Stimulated activated naive B cell treated with anti-CD40 and anti-IgM and Interleukin-4, amounts not matched to agents 10 μg/mL and 1 μg/mL and 100 μg/mL, for 72 hours (primary cell): ENCODE data around the gene NR2E3.

Experiments used
- ATAC-seq, 2 donors: fragments of 150-1000 bp; cut with Tn5 transposase; replicated peaks; 2 replicates each; pipeline ENCODE4 v1.10.0; 2021; ENCODE audit warnings: moderate library complexity in 1 of 2
- DNase-seq: peaks from one replicate; pipeline ENCODE4 v3.0.0; 2021
- H3K27ac Mint-ChIP-seq: one replicate; pipeline ENCODE4 v1.8.0; 2022; ENCODE audit warnings: mild to moderate bottlenecking, mixed read lengths
- H3K27me3 Mint-ChIP-seq, 2 donors: one replicate each; pipeline ENCODE4 v1.8.0; 2022; ENCODE audit warnings: mixed read lengths in 2 of 2
- H3K36me3 Mint-ChIP-seq, 2 donors: one replicate each; pipeline ENCODE4 v1.8.0; 2022; ENCODE audit warnings: mixed read lengths in 2 of 2, mild to moderate bottlenecking in 1 of 2
- H3K4me1 Mint-ChIP-seq, 2 donors: one replicate each; pipeline ENCODE4 v1.8.0; 2022; ENCODE audit warnings: mixed read lengths in 2 of 2, mild to moderate bottlenecking in 1 of 2
- H3K4me3 Mint-ChIP-seq, 2 donors: one replicate each; pipeline ENCODE4 v1.8.0; 2022; ENCODE audit warnings: mild to moderate bottlenecking in 2 of 2, mixed read lengths in 2 of 2, moderate library complexity in 1 of 2
- H3K9me3 Mint-ChIP-seq, 2 donors: one replicate each; pipeline ENCODE4 v1.8.0; 2022; ENCODE audit warnings: mixed read lengths in 2 of 2, mild to moderate bottlenecking in 1 of 2

Gene NR2E3

DNA sequence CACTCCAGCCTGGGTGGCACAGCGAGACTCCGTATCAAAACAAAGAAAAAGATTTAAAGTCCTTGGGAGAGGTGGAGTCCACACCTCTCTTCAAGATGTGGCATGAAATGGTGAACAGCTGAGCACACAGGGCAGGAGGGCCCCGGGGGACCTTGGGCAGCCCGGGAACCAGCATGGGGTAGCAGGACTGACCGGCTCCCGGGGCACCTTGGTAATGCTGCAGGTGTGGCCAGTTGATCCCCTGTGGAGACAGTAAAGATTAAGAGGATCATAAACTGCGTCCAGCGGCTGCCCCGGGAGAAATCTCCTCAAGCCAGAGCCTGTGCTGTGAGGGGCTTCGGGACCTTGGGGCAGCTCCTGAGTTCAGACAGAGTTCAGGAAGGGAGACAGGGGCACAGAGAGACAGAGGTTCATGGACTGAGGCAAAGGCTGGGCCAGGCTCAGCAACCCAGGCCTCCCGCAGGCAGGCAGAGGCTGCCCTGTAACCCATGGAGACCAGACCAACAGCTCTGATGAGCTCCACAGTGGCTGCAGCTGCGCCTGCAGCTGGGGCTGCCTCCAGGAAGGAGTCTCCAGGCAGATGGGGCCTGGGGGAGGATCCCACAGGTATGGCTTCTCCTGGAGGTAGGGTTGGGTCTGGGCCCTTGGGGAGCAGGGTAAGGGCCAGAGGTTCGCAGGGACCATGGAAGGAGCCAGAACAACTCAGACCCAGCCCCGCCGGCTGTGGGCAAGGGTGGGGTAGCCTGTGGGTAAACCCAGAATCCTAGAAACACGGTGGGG lies at the start of gene NR2E3:
NR2E3 (plus strand) TSS at position 299 of the 780 bp plus-strand sequence; CDS start at position 489, 190 bp downstream.
- Mint-ChIP-seq H3K4me3 (no peak within 1 kb of the TSS), H3K27ac (no peak within 1 kb of the TSS), H3K36me3 (no peaks in the 10 kb centered on the region), H3K9me3 (no peaks in the 10 kb centered on the region), H3K27me3 (peaks cover 5 to 10% of the 10 kb centered on the region in 2 donors), H3K4me1 (no peaks in the 10 kb centered on the region)
- DNase-seq: no peak
- ATAC-seq: no peak

DNA sequence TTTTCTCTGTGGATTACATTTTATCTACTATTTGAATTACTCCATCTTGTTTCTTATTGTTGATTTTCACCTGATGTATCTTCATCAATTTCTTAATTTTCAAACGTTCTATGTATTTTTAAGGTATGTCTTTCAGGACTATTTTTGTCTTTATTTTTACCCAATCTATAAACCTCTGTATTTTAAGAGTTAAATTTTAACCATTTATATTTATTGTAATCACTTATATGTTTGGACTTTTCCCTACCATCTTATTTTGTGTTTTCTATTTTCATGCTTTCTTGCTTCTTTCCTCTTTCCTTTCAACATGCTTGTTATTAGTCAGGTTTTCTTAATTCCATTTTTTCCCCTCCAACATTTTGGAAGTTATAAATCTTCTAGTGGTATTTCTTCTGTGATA lies 49.5 kb upstream of the NR2E3 start:
- H3K9me3 Mint-ChIP-seq: peaks cover 15 to 16% of the 10 kb centered on the region in 2 donors
- no peak for ATAC-seq

DNA sequence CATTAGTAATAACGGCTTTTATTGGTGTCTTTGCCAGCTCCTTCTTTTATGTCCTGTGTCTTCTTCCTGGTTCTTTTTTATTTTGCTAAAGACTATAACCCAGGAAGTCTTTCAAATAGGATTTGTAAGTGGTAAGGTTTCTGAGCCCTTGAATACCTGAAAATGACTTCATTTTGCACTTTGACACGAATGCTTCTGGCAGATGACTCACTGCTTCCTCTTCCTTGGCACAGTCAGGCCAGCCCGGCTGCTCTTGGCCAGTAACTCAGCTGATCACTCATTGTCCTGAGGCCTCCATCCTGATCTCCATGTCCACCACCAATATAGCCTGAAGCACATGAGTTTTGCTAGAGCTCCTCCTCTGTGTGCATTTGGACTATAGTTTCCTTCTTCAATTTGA lies 48.7 kb upstream of the NR2E3 start:
- peaks cover 5 to 18% of the 10 kb centered on the region in 2 donors for H3K27me3 Mint-ChIP-seq
- H3K4me1 Mint-ChIP-seq: no peaks in the 10 kb centered on the region
- no peak overlapping the region for H3K4me3 Mint-ChIP-seq
- no peak overlapping the region for H3K27ac Mint-ChIP-seq
- no peak for DNase-seq
- peaks cover 0 to 6% of the 10 kb centered on the region in 2 donors for H3K36me3 Mint-ChIP-seq
- no peak for ATAC-seq
- peaks cover 15 to 16% of the 10 kb centered on the region in 2 donors for H3K9me3 Mint-ChIP-seq

More for the DNA sequence above, 49.5 kb upstream of the NR2E3 start:
- Mint-ChIP-seq H3K27me3 (peaks cover 5 to 18% of the 10 kb centered on the region in 2 donors), H3K4me3 (no peak overlapping the region), H3K4me1 (no peaks in the 10 kb centered on the region), H3K27ac (no peak overlapping the region), H3K36me3 (peaks cover 0 to 6% of the 10 kb centered on the region in 2 donors)
- DNase-seq: no peak

DNA sequence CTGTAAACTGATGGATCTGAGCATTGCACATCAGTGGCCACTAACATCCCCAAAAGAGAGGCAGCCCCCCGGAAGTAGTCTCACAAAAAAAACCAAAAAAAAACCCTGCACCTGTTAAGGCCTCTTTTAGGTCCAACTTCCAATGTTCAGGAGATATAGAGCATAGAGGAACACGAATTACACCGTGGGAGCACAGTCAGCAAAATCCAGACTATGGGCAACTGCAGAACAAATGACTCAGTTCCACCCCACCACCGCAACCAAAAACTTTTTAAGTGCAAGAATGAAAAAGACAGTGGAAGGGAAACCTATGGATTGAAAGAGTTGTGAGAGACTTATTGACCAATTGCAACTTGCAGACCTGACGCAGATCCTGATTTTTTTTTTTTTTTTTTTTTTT lies 42.2 kb upstream of the NR2E3 start:
- peaks cover 7 to 18% of the 10 kb centered on the region in 2 donors for H3K27me3 Mint-ChIP-seq
- H3K9me3 Mint-ChIP-seq: no peaks in the 10 kb centered on the region
- H3K36me3 Mint-ChIP-seq: no peaks in the 10 kb centered on the region
- H3K27ac Mint-ChIP-seq: no peak overlapping the region
- ATAC-seq (no peak), DNase-seq (no peak)
- H3K4me1 Mint-ChIP-seq: no peaks in the 10 kb centered on the region
- H3K4me3 Mint-ChIP-seq: no peak overlapping the region

DNA sequence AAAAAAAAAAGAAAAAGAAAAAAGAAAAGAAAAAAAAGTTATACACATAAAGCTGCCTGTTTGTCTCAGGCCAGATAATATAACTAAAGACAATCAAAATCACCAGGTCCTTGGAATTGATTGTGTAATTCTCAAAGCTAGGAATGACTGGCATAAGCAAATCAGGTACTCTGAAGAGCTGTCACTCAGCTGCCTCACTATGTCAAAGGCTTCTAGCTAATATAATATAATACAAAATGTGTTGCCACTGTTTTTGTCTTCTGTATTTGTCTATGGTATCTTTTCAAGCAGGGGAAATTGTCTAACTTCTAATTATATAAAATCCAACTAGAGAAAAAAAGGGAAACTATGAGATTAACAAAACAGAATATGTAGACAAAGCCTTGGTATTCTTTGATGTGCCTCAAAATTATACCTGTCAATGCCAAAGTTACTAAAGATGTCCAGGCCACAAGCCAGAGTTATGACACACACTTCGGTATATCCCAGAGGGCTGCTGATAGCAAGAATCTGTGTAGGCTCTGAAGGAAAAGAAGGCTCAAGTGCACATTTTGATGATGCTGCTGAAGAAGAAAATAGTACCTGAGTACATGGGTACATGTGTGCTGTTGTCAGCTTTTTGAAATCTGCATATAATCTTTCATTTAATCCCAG lies 37.0 kb upstream of the NR2E3 start:
- Mint-ChIP-seq H3K27me3 (peaks cover 6 to 7% of the 10 kb centered on the region in 2 donors), H3K27ac (no peak overlapping the region), H3K4me1 (no peaks in the 10 kb centered on the region), H3K9me3 (no peaks in the 10 kb centered on the region), H3K4me3 (no peak overlapping the region), H3K36me3 (no peaks in the 10 kb centered on the region)
- no peak for DNase-seq
- ATAC-seq: no peak

DNA sequence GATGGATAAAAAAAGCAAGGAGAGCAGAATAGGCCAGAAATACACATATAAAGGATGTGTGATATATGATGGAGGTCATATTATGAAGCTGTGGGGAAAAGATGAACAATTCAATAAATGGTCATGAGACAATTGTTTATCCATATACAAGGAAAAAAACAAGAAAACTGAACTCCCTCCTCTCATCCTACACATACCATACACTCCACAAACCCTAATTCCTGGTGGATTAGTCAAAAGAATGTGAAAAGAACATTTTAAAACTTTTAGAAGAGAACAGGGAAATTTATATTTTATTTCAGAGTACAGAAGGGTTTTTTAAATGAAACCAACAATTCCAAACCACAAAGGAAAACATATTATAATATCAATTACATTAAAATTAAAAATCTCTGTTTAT lies 34.5 kb upstream of the NR2E3 start:
- H3K36me3 Mint-ChIP-seq: no peaks in the 10 kb centered on the region
- peaks cover 2 to 7% of the 10 kb centered on the region in 2 donors for H3K4me1 Mint-ChIP-seq
- DNase-seq (no peak), ATAC-seq (no peak)
- peaks cover 6 to 17% of the 10 kb centered on the region in 2 donors for H3K27me3 Mint-ChIP-seq
- no peak overlapping the region for H3K4me3 Mint-ChIP-seq
- no peaks in the 10 kb centered on the region for H3K9me3 Mint-ChIP-seq
- H3K27ac Mint-ChIP-seq: no peak overlapping the region

DNA sequence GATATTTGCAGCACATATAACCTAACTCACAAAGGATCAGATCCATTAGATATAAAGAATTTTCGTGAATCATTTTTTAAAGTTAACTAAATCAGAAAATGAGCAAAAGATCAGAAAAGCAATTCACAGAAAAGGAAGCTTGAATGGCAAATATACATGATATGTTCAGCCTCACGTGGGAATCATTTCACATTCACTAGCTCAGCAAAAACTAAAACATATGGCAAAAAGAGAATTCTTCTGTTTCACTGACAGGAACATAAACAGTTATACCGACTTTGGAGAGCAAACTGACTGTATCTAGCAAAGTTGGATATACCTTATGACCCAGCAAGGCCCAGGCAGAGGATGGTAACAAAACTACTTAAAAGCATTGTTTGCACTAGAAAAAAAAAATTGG lies 34.0 kb upstream of the NR2E3 start:
- peaks cover 2 to 7% of the 10 kb centered on the region in 2 donors for H3K4me1 Mint-ChIP-seq
- H3K27me3 Mint-ChIP-seq: peaks cover 10 to 19% of the 10 kb centered on the region in 2 donors
- no peak for ATAC-seq
- H3K36me3 Mint-ChIP-seq: no peaks in the 10 kb centered on the region
- no peak overlapping the region for H3K27ac Mint-ChIP-seq
- no peak for DNase-seq
- H3K4me3 Mint-ChIP-seq: no peak overlapping the region
- no peaks in the 10 kb centered on the region for H3K9me3 Mint-ChIP-seq

DNA sequence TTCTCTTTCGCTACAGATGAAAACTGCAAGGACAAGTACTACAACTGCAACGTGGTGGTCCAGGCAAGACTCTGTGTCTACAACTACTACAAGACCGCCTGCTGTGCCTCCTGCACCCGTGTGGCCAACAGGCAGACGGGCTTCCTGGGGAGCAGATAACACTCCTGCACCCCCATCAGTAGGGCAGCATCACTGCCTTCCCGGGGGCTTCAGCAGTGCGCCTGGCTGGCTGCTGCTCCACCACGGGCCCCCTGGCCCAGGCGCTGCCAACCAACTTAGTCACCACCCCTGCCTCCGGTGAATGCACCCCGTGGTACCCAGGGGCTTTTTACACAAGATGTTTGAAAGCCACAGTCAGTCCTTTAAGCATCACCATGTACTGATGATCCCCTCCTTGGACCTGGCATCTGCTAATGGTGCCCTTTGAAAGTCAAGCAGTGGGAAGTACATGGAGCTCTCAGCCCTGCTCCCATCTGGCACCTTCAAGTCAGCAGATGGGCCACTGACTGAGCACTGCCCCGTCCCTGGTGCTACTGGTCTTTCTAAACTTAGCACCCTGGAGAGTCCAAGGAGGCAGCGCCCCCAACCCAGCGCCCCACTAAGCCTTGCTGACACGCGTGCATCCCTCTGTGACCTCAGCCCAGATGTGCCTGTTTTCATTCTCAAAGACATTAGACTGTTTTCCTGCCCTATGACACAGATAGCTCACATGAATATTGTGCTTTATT lies 33.0 kb upstream of the NR2E3 start:
- ATAC-seq (no peak), DNase-seq (no peak)
- H3K4me1 Mint-ChIP-seq: peaks cover 2 to 7% of the 10 kb centered on the region in 2 donors
- no peak overlapping the region for H3K4me3 Mint-ChIP-seq
- no peaks in the 10 kb centered on the region for H3K9me3 Mint-ChIP-seq
- peaks cover 15 to 19% of the 10 kb centered on the region in 2 donors for H3K27me3 Mint-ChIP-seq
- H3K36me3 Mint-ChIP-seq: no peaks in the 10 kb centered on the region
- H3K27ac Mint-ChIP-seq: no peak overlapping the region

DNA sequence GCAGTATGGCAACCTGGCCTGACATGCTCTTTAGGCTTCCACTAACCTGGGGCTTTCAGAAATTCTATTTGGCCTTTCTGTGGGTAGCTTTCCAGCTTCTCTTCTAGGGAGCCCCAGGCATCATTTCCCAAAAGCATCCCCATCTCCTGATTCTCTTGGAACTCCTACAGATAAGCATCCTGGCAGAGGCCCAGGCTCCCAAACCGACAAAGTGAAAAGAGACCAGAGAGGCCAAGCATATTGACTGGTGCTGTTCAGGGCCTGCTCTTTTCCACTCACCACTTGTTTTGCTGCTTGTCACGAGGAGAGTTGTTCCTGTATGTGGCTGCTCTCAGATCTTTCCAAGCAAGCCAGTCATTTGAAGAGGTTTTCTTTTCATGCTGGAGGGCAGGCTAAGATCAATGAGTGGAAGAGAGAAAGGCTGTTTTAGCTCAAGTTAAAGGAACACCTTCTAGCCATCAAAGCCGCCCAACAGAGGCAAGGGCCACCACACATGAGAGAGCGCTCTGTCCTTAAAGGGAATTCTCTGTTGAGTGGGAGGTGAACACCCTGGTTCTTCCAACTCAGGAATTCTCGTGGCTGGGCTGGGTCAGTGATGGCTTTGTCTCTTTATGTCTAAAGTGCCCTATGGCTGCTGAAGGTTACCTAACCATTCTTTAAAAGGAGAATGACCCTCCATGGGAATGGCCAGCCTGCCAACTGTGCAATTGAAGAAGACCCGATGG lies 31.1 kb upstream of the NR2E3 start:
- no peaks in the 10 kb centered on the region for H3K9me3 Mint-ChIP-seq
- ATAC-seq (no peak), DNase-seq (no peak)
- H3K27ac Mint-ChIP-seq: peak overlapping the region; percentile 42
- H3K36me3 Mint-ChIP-seq: no peaks in the 10 kb centered on the region
- H3K4me3 Mint-ChIP-seq: no peak overlapping the region
- peaks cover 2 to 7% of the 10 kb centered on the region in 2 donors for H3K4me1 Mint-ChIP-seq
- peaks cover 19 to 24% of the 10 kb centered on the region in 2 donors for H3K27me3 Mint-ChIP-seq

DNA sequence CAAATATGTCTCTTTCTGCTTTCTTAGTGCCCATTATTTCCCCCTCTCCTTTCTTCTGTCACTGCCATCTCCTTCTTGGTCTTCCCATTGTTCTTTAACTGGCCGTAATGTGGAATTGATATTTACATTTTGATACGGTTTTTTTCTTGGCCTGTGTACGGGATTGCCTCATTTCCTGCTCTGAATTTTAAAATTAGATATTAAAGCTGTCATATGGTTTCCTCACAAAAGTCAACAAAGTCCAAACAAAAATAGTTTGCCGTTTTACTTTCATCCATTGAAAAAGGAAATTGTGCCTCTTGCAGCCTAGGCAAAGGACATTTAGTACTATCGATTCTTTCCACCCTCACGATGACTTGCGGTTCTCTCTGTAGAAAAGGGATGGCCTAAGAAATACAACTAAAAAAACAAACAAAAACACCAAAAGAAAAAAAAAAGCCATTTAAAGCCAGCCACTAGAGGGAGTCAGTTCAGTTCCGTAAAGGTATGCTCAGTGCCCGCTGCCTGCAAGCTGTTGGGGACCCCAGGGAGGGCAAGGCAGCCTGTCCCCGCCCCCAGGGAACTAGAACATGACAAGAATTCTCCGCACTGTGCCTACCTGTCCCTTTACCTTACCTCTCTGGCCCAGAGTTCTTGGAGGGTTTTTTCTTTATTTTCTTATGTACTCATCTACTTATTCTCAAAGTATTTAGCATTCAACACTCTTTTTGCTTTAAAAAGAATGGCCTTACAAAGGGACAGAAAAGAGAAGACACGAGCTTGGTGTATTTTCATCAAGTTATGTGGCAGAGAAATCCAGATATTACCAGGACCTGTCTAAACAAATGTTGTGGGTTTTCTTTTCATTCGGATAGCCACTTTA lies 30.0 kb upstream of the NR2E3 start:
- ATAC-seq (peak; percentile 65 to 67), DNase-seq (peak; percentile 11)
- Mint-ChIP-seq H3K36me3 (no peaks in the 10 kb centered on the region), H3K4me3 (no peak overlapping the region), H3K27me3 (peaks cover 19 to 35% of the 10 kb centered on the region in 2 donors), H3K4me1 (peaks cover 2 to 7% of the 10 kb centered on the region in 2 donors), H3K9me3 (no peaks in the 10 kb centered on the region), H3K27ac (no peak overlapping the region)

DNA sequence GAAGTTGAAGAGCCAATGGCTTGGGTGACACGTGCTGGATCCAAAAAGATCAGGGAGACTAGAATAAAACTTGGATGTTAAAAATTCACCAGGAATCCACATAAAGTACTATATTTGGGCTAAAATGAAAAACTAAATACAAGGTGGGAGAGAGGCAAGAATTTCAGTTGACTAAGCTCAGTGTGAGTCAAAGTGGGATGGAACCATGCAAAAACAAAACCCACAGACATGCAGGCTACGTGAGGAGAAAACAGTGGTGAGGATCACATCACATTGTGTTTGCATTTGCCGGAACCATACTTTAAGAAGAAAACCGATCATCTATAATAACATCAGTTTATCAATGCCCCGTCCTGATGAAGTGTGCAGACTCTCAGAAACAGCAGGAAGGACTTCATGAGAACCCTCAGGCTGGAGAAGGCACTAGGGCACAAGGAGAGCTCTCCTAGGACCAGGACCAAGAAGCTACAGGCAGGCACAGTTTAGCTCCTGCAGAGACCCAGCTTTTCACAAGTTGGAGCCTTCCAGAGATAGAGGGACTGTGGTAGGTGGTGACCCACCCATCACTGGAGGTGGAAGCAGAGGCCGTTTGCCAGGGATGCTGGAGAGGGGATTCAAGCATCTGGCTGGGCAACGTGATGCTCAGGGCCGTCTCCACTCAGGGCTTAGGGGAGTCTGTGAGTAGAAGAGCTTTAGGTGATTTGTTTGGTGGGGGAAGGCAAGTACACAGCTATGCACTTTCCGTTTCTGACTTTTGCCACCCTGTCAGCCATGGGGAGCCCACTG lies 29.0 kb upstream of the NR2E3 start:
- DNase-seq: no peak
- Mint-ChIP-seq H3K4me1 (peaks cover 2 to 12% of the 10 kb centered on the region in 2 donors), H3K36me3 (no peaks in the 10 kb centered on the region), H3K27me3 (peaks cover 21 to 41% of the 10 kb centered on the region in 2 donors), H3K27ac (no peak overlapping the region), H3K9me3 (no peaks in the 10 kb centered on the region), H3K4me3 (no peak overlapping the region)
- ATAC-seq: no peak

DNA sequence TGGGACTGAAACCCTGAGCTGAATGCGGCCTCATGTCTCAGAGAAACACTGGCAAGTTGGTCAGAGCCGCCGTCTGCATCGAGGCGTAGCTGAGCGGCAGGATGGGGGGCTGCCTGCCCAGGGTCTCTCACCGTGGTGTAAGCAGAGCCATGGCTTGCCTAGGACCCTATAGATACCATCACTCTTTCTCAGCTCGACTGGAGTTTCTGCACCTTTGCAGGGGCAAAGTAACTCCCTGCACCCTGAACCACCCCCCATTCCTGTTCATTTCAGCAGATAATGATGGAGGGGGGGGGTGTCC lies 28.4 kb upstream of the NR2E3 start:
- Mint-ChIP-seq H3K4me3 (no peak overlapping the region), H3K9me3 (no peaks in the 10 kb centered on the region), H3K4me1 (peaks cover 2 to 12% of the 10 kb centered on the region in 2 donors), H3K27ac (no peak overlapping the region), H3K36me3 (no peaks in the 10 kb centered on the region), H3K27me3 (peaks cover 27 to 44% of the 10 kb centered on the region in 2 donors)
- DNase-seq (no peak), ATAC-seq (no peak)
